Esophagus squamous epithelium (tissue), 5 donors: ENCODE data around the gene CCND1. TPM values are rescaled to one million over a fixed set of nuclear protein-coding genes. Genes with fewer than 3 reads are reported as not detected.

ENCODE experiments used
- DNase-seq: peaks from one replicate; lab custom pipeline; 2025; lab: John Stamatoyannopoulos, UW
- H3K27ac ChIP-seq, 4 donors: fragments of 200-600 bp; sonication (generic); one replicate each; pipeline ENCODE4 v1.5.1; 2016 to 2019; ENCODE audit warnings: mild to moderate bottlenecking in 1 of 4
- H3K27me3 ChIP-seq, 4 donors: fragments of 200-600 bp; sonication (generic); 1 replicate in 3 of 4; 2 replicates in 1 of 4; pipeline versions ENCODE4 v1.5.1 to v1.6.0; 2017 to 2021; ENCODE audit warnings: antibody characterized with exemption in 1 of 4
- H3K36me3 ChIP-seq, 3 donors: fragments of 200-600 bp; sonication (generic); one replicate each; pipeline ENCODE4 v1.5.1; 2016 to 2019
- H3K4me1 ChIP-seq, 3 donors: fragments of 200-600 bp; sonication (generic); one replicate each; pipeline ENCODE4 v1.5.1; 2017 to 2019
- H3K4me3 ChIP-seq, 4 donors: fragments of 200-600 bp; sonication (generic); 1 replicate in 3 of 4; 2 replicates in 1 of 4; pipeline ENCODE4 v1.5.1; 2016 to 2019; ENCODE audit warnings: mild to moderate bottlenecking in 2 of 4, moderate library complexity in 1 of 4
- H3K9me3 ChIP-seq, 3 donors: fragments of 200-600 bp; sonication (generic); one replicate each; pipeline ENCODE4 v1.5.1; 2016 to 2019
- CTCF ChIP-seq, 6 experiments: fragments of 450-650 bp in 4 of 6; fragments of 200-600 bp in 2 of 6; sonication (generic) in 2 of 6; IDR thresholded peaks; one replicate each; pipeline ENCODE4 v1.5.1; 2016 to 2019; ENCODE audit warnings: antibody characterized with exemption in 6 of 6, mild to moderate bottlenecking in 4 of 6, moderate library complexity in 4 of 6
- POLR2A ChIP-seq, 4 donors: fragments of 450-650 bp; IDR thresholded peaks; one replicate each; pipeline ENCODE4 v1.6.1; 2017; ENCODE audit warnings: antibody characterized with exemption in 4 of 4, mild to moderate bottlenecking in 4 of 4, moderate library complexity in 3 of 4
- WGBS, 2 donors: methylation state at CpG; one replicate each; pipeline ENCODE4 v1.1.5; 2018; 5-methylcytosine and 5-hydroxymethylcytosine counted together
- intact Hi-C: fragments of 100-400 bp; cut with DNase I; formaldehyde crosslinking; loops from one replicate; pipeline ENCODE4 v1.15.0; 2022
- total RNA-seq, 4 donors: library from RNA; depleted of rRNA; stranded (reverse); fragments of >200 nt; gene quantifications; one replicate each; pipeline ENCODE4 v1.1.0, GENCODE V29; 2016
- donor health status: DM: yes; HTN: yes; CAD: no.

The CCND1 gene
- total RNA-seq, 4 donors from 2014 or later = 64.1 to 216 (median 145) TPM

GRCh38 chr11:69648679-69649575 is 8.0 kb downstream of the CCND1 start:
- intact Hi-C loops = no loop called here
- Histone ChIP-seq H3K27me3 (no peaks in the 10 kb centered on the region), H3K4me1 (peaks cover 11 to 55% (median 12%) of the 10 kb centered on the region in 3 donors), H3K36me3 (peaks cover 3 to 100% (median 28%) of the 10 kb centered on the region in 3 donors), H3K27ac (no peak overlapping the region), H3K4me3 (no peak overlapping the region), H3K9me3 (no peaks in the 10 kb centered on the region)
- DNase-seq = no peak
- no peak for TF ChIP-seq CTCF (IDR thresholded peaks at IDR 0.05)
- TF ChIP-seq POLR2A (IDR thresholded peaks at IDR 0.05) = no peak
- WGBS, 2 donors = 91% methylated on average over 8 to 23 of the region's 37 CpGs

- peaks cover 0 to 100% (median 30%) of the 10 kb centered on the region in 3 donors for H3K36me3 ChIP-seq
- no peaks in the 10 kb centered on the region for H3K27me3 ChIP-seq
- WGBS, 2 donors = 14 to 80% methylated on average over 1 of the region's 10 CpGs
- no peaks in the 10 kb centered on the region for H3K9me3 ChIP-seq
- intact Hi-C loops = no loop called here
- no peak overlapping the region for H3K27ac ChIP-seq
- H3K4me3 ChIP-seq = no peak overlapping the region
- no peak for TF ChIP-seq POLR2A (IDR thresholded peaks at IDR 0.05)
- DNase-seq = no peak
- peaks cover 11 to 55% (median 12%) of the 10 kb centered on the region in 3 donors for H3K4me1 ChIP-seq
Observed at GRCh38 chr11:69649576-69649900, 8.6 kb downstream of the CCND1 start.

- Histone ChIP-seq H3K27me3 (no peaks in the 10 kb centered on the region), H3K4me3 (no peak overlapping the region), H3K36me3 (peaks cover 0 to 93% (median 30%) of the 10 kb centered on the region in 3 donors), H3K9me3 (no peaks in the 10 kb centered on the region), H3K4me1 (peaks cover 13 to 55% (median 15%) of the 10 kb centered on the region in 3 donors), H3K27ac (no peak overlapping the region)
- 80 to 82% methylated on average over 3 to 5 of the region's 24 CpGs for WGBS, 2 donors
- intact Hi-C loops = no loop called here
- no peak for DNase-seq
- no peak for TF ChIP-seq CTCF (IDR thresholded peaks at IDR 0.05)
- no peak for TF ChIP-seq POLR2A (IDR thresholded peaks at IDR 0.05)
Observed at GRCh38 chr11:69650081-69650831, 9.3 kb downstream of the CCND1 start.

- Histone ChIP-seq H3K4me1 (peaks cover 13 to 51% (median 15%) of the 10 kb centered on the region in 3 donors), H3K36me3 (peaks cover 0 to 87% (median 30%) of the 10 kb centered on the region in 3 donors), H3K4me3 (no peak overlapping the region), H3K27ac (no peak overlapping the region), H3K27me3 (no peaks in the 10 kb centered on the region), H3K9me3 (no peaks in the 10 kb centered on the region)
- TF ChIP-seq CTCF (IDR thresholded peaks at IDR 0.05) = no peak
- no peak for TF ChIP-seq POLR2A (IDR thresholded peaks at IDR 0.05)
- WGBS, 2 donors = 87 to 90% methylated on average over 10 to 11 of the region's 23 CpGs
- DNase-seq = no peak
- intact Hi-C loops = no loop called here
Observed at GRCh38 chr11:69650832-69651344, 9.9 kb downstream of the CCND1 start.

- Histone ChIP-seq H3K27ac (no peak overlapping the region), H3K4me3 (no peak overlapping the region), H3K27me3 (no peaks in the 10 kb centered on the region), H3K9me3 (no peaks in the 10 kb centered on the region), H3K36me3 (peaks cover 0 to 75% (median 30%) of the 10 kb centered on the region in 3 donors), H3K4me1 (peaks cover 13 to 44% (median 15%) of the 10 kb centered on the region in 3 donors)
- DNase-seq = no peak
- intact Hi-C loops = no loop called here
- TF ChIP-seq POLR2A (IDR thresholded peaks at IDR 0.05) (no peak), CTCF (IDR thresholded peaks at IDR 0.05) (no peak)
- 85% methylated on average over 15 of the region's 15 CpGs for WGBS, 2 donors
Observed at GRCh38 chr11:69651834-69652620, 11.1 kb downstream of the CCND1 start.
